DND-41 (cell line): ENCODE measurements around the gene SATB1.

Source experiments
- EZH2 ChIP-seq: IDR thresholded peaks from 3 replicates; pipeline ENCODE4 v1.6.1; 2012; ENCODE audit warnings: borderline replicate concordance, low read depth, mild to moderate bottlenecking, moderate library complexity, low read length, inconsistent platforms; ENCODE audit not compliant: severe bottlenecking
- TF ChIP-seq, protein P1 (sequence below): IDR thresholded peaks from 2 replicates; pipeline ENCODE4 v1.5.1; 2012; ENCODE audit warnings: borderline replicate concordance, low read length, moderate library complexity, mild to moderate bottlenecking; ENCODE audit not compliant: poor library complexity, severe bottlenecking; ENCODE audit errors: extremely low read depth

DNA sequence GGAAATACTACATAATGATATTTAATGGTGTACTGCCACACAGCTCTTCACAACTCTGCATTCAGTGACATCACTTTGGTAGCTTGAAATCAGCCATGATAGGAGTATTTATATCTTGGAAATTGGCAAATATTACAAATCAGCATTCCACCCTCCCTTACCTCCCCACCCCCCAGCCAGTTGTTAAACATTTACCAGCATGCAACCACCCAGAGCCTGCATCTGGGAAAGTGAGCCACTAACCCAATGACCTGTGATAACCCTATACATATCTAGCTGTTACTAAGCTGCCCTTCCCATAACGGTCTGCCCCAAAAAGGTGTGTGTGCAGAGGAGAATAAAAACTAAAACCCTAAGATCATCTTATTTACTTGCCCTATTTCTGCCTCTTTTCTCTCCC, 44.6 kb upstream of the SATB1 start:
- TF ChIP-seq, protein P1, sequence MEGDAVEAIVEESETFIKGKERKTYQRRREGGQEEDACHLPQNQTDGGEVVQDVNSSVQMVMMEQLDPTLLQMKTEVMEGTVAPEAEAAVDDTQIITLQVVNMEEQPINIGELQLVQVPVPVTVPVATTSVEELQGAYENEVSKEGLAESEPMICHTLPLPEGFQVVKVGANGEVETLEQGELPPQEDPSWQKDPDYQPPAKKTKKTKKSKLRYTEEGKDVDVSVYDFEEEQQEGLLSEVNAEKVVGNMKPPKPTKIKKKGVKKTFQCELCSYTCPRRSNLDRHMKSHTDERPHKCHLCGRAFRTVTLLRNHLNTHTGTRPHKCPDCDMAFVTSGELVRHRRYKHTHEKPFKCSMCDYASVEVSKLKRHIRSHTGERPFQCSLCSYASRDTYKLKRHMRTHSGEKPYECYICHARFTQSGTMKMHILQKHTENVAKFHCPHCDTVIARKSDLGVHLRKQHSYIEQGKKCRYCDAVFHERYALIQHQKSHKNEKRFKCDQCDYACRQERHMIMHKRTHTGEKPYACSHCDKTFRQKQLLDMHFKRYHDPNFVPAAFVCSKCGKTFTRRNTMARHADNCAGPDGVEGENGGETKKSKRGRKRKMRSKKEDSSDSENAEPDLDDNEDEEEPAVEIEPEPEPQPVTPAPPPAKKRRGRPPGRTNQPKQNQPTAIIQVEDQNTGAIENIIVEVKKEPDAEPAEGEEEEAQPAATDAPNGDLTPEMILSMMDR, result no peak
- TF ChIP-seq EZH2, result no peak
